IMR-90 (cell line): Measurements from ENCODE around the gene SECTM1. TPM values are rescaled to one million over a fixed set of nuclear protein-coding genes. Genes with fewer than 3 reads are reported as not detected.

Experiments
- ATAC-seq: fragments of 200-7000 bp; cut with Tn5 transposase; 2 replicates; pipeline ENCODE4 v1.9.1; 2020; ENCODE audit warnings: low read depth, mild to moderate bottlenecking, moderate library complexity
- BruUV-seq: library from RNA; stranded (reverse); fragments of 400-500 nt; replicated peaks from 2 replicates; lab custom pipeline; 2021; lab: Mats Ljungman, UMichigan
- CTCF ChIA-PET: fragments of 300-600 bp; formaldehyde crosslinking; extraction: SDS; loops from one replicate; lab custom pipeline; 2021; ENCODE audit warnings: antibody characterized with exemption; lab: Yijun Ruan, JAX
- POLR2A ChIA-PET: fragments of 300-600 bp; sonication (Branson Sonifier 250); formaldehyde crosslinking; loops from one replicate; lab custom pipeline; 2022; ENCODE audit warnings: antibody characterized with exemption; ENCODE audit not compliant: unreplicated experiment; lab: Charles Lee
- DNase-seq: peaks from one replicate; pipeline ENCODE4 v3.0.0; 2013
- H2AFZ ChIP-seq: replicated peaks from 2 replicates; pipeline ENCODE3; 2013; ENCODE audit warnings: low read length, mild to moderate bottlenecking; ENCODE audit not compliant: poor library complexity
- H2AK5ac ChIP-seq: 2 replicates; pipeline ENCODE4 v1.6.1; 2013; ENCODE audit warnings: low read depth, low read length, inconsistent platforms
- H2AK9ac ChIP-seq: replicated peaks from 2 replicates; pipeline ENCODE3; 2013; ENCODE audit warnings: mild to moderate bottlenecking, low read depth, low read length, moderate library complexity; ENCODE audit not compliant: poor library complexity
- H2BK120ac ChIP-seq: 2 replicates; pipeline ENCODE4 v1.6.1; 2013; ENCODE audit warnings: low read depth, low read length, inconsistent platforms
- H2BK15ac ChIP-seq: 3 replicates; pipeline ENCODE4 v1.6.1; 2013; ENCODE audit warnings: low read depth, low read length, inconsistent platforms
- H2BK20ac ChIP-seq: 2 replicates; pipeline ENCODE4 v1.6.1; 2013; ENCODE audit warnings: low read depth, mild to moderate bottlenecking, inconsistent platforms, low read length, moderate library complexity
- H2BK5ac ChIP-seq: 2 replicates; pipeline ENCODE4 v1.6.1; 2013; ENCODE audit warnings: mild to moderate bottlenecking, low read depth, low read length, inconsistent platforms; ENCODE audit not compliant: poor library complexity, severe bottlenecking
- H3K14ac ChIP-seq: replicated peaks from 2 replicates; pipeline ENCODE4 v1.6.1; 2013; ENCODE audit warnings: low read depth, low read length, inconsistent platforms
- H3K18ac ChIP-seq: 2 replicates; pipeline ENCODE4 v1.6.1; 2013; ENCODE audit warnings: low read depth, low read length, control low read depth
- H3K23ac ChIP-seq: 2 replicates; pipeline ENCODE4 v1.6.1; 2013; ENCODE audit warnings: low read depth, low read length, inconsistent platforms
- H3K27ac ChIP-seq: 2 replicates; pipeline ENCODE4 v1.5.1; 2013; ENCODE audit warnings: mild to moderate bottlenecking, control low read depth, low read length; ENCODE audit not compliant: insufficient read depth
- H3K27me3 ChIP-seq: 2 replicates; pipeline ENCODE4 v1.6.1; 2013; ENCODE audit warnings: low read length; ENCODE audit not compliant: control insufficient read depth, insufficient read depth
- H3K36me3 ChIP-seq: 2 replicates; pipeline ENCODE4 v1.6.1; 2013; ENCODE audit warnings: low read length, mixed read lengths; ENCODE audit not compliant: control insufficient read depth, insufficient read depth
- H3K4ac ChIP-seq: 2 replicates; pipeline ENCODE4 v1.6.1; 2013; ENCODE audit warnings: low read depth, low read length, inconsistent platforms
- H3K4me1 ChIP-seq: 2 replicates; pipeline ENCODE4 v1.6.1; 2013; ENCODE audit warnings: low read length, mixed read lengths; ENCODE audit not compliant: control insufficient read depth, insufficient read depth
- H3K4me2 ChIP-seq: 2 replicates; pipeline ENCODE4 v1.6.1; 2013; ENCODE audit warnings: low read depth, mild to moderate bottlenecking, control low read depth, low read length, moderate library complexity
- H3K4me3 ChIP-seq: 2 replicates; pipeline ENCODE4 v1.5.1; 2013; ENCODE audit warnings: low read depth, mild to moderate bottlenecking, control low read depth, low read length, moderate library complexity; ENCODE audit not compliant: insufficient read depth
- H3K56ac ChIP-seq: 2 replicates; pipeline ENCODE4 v1.6.1; 2013; ENCODE audit warnings: low read length, inconsistent platforms; ENCODE audit not compliant: insufficient read depth; ENCODE audit errors: extremely low read depth
- H3K79me1 ChIP-seq, 2 experiments: 2 replicates each; pipeline ENCODE4 v1.6.1; 2013; ENCODE audit warnings: low read length in 2 of 2, inconsistent platforms in 1 of 2, low read depth in 1 of 2
- H3K9ac ChIP-seq: 2 replicates; pipeline ENCODE4 v1.6.1; 2013; ENCODE audit warnings: low read depth, low read length, control low read depth
- H3K9me1 ChIP-seq: 2 replicates; pipeline ENCODE4 v1.6.1; 2013; ENCODE audit warnings: low read length, inconsistent platforms; ENCODE audit not compliant: insufficient read depth
- H3K9me3 ChIP-seq: 2 replicates; pipeline ENCODE4 v1.6.1; 2013; ENCODE audit warnings: low read length; ENCODE audit not compliant: control insufficient read depth, insufficient read depth
- H4K20me1 ChIP-seq: 2 replicates; pipeline ENCODE4 v1.6.1; 2013; ENCODE audit warnings: low read length, inconsistent platforms; ENCODE audit not compliant: insufficient read depth
- H4K5ac ChIP-seq: 2 replicates; pipeline ENCODE4 v1.6.1; 2013; ENCODE audit warnings: mild to moderate bottlenecking, low read depth, low read length, control low read depth
- H4K8ac ChIP-seq, 2 experiments: 2 replicates each; pipeline ENCODE4 v1.6.1; 2013; ENCODE audit warnings: low read depth in 2 of 2, low read length in 2 of 2, control low read depth in 1 of 2, inconsistent platforms in 1 of 2
- H4K91ac ChIP-seq: 2 replicates; pipeline ENCODE4 v1.6.1; 2013; ENCODE audit warnings: low read depth, low read length, inconsistent platforms; ENCODE audit not compliant: insufficient read depth
- BHLHE40 ChIP-seq: fragments of 150-350 bp; IDR thresholded peaks from 2 replicates; pipeline ENCODE4 v1.6.1; 2016; ENCODE audit warnings: mild to moderate bottlenecking, low read depth, low read length
- CEBPB ChIP-seq: IDR thresholded peaks from 2 replicates; pipeline ENCODE4 v1.6.1; 2012; ENCODE audit warnings: low read depth, low read length, improper control_type of control experiment
- FOS ChIP-seq: fragments of 150-350 bp; IDR thresholded peaks from 2 replicates; pipeline ENCODE4 v1.6.1; 2016; ENCODE audit warnings: low read depth, low read length
- MAFK ChIP-seq: IDR thresholded peaks from 2 replicates; pipeline ENCODE4 v1.6.1; 2012; ENCODE audit warnings: low read depth, low read length, improper control_type of control experiment
- MAZ ChIP-seq: IDR thresholded peaks from 2 replicates; pipeline ENCODE4 v1.6.1; 2012; ENCODE audit warnings: low read depth, mild to moderate bottlenecking, low read length, improper control_type of control experiment, moderate library complexity, borderline replicate concordance
- MXI1 ChIP-seq: IDR thresholded peaks from 2 replicates; pipeline ENCODE4 v1.6.1; 2012; ENCODE audit warnings: low read depth, mild to moderate bottlenecking, low read length, moderate library complexity, borderline replicate concordance
- NFE2L2 ChIP-seq: fragments of 150-350 bp; IDR thresholded peaks from 2 replicates; pipeline ENCODE4 v1.6.1; 2016; ENCODE audit warnings: low read depth, mild to moderate bottlenecking, low read length
- POLR2A ChIP-seq: IDR thresholded peaks from 2 replicates; pipeline ENCODE4 v1.6.1; 2012; ENCODE audit warnings: mild to moderate bottlenecking, low read depth, low read length
- RAD21 ChIP-seq: IDR thresholded peaks from 2 replicates; pipeline ENCODE4 v1.6.1; 2012; ENCODE audit warnings: low read length, improper control_type of control experiment
- RCOR1 ChIP-seq: IDR thresholded peaks from 2 replicates; pipeline ENCODE4 v1.6.1; 2012; ENCODE audit warnings: mild to moderate bottlenecking, low read length, improper control_type of control experiment; ENCODE audit not compliant: insufficient replicate concordance
- SMC3 ChIP-seq: fragments of 150-350 bp; IDR thresholded peaks from 2 replicates; pipeline ENCODE4 v1.6.1; 2016; ENCODE audit warnings: low read depth, mild to moderate bottlenecking, antibody characterized with exemption, low read length, moderate library complexity
- WGBS, 2 experiments: methylation state at CpG; one replicate each; pipeline versions ENCODE4 v1.1.5 to v1.1.7; 2013; ENCODE audit warnings: missing lambda C conversion rate in 2 of 2; ENCODE audit not compliant: insufficient read length in 1 of 2; ENCODE audit errors: extremely low coverage in 2 of 2; 5-methylcytosine and 5-hydroxymethylcytosine counted together
- dilution Hi-C: fragments of 300-500 bp; cut with HindIII; formaldehyde crosslinking; loops from one replicate; pipeline ENCODE4 v1.14.3; 2018; ENCODE audit warnings: low sequenced_read_pairs; ENCODE audit not compliant: unreplicated experiment
- in situ Hi-C: fragments of 300-500 bp; cut with MboI; formaldehyde crosslinking; loops from 3 replicates; pipeline ENCODE4 v1.14.3; 2019; ENCODE audit warnings: low sequenced_read_pairs, inconsistent platforms, mixed read lengths
- intact Hi-C: fragments of 100-400 bp; cut with micrococcal nuclease; formaldehyde crosslinking; loops from 2 replicates; pipeline ENCODE4 v1.10.0; 2022
- polyA plus RNA-seq, 3 experiments: library from polyadenylated mRNA; depleted of rRNA; stranded (reverse); fragments of >200 nt; gene quantifications; 2 replicates each; pipeline ENCODE4 v1.2.3, GENCODE V29; 2012; ENCODE audit warnings: low replicate concordance in 1 of 3
- total RNA-seq: library from RNA; depleted of rRNA; stranded (reverse); fragments of >200 nt; gene quantifications from 2 replicates; pipeline ENCODE4 v1.2.3, GENCODE V29; 2012
- TF ChIP-seq, protein P1 (sequence below): fragments of 150-350 bp; IDR thresholded peaks from 2 replicates; pipeline ENCODE4 v1.6.1; 2016; ENCODE audit warnings: low read depth, mild to moderate bottlenecking, low read length, moderate library complexity, borderline replicate concordance
- TF ChIP-seq, protein P2 (sequence below): fragments of 150-350 bp; IDR thresholded peaks from 2 replicates; pipeline ENCODE4 v1.6.1; 2017; ENCODE audit warnings: mild to moderate bottlenecking, antibody characterized with exemption, low read length, low read depth
- TF ChIP-seq, protein P3 (sequence below): conservative IDR thresholded peaks from 2 replicates; pipeline ENCODE4 v1.5.1; 2012; ENCODE audit warnings: mild to moderate bottlenecking, low read depth, low read length, improper control_type of control experiment

SECTM1 gene
- total and polyA plus RNA-seq, 2 of the 4 experiments (the other 2 are of a cell fraction): 2.3 to 4.4 TPM

DNA sequence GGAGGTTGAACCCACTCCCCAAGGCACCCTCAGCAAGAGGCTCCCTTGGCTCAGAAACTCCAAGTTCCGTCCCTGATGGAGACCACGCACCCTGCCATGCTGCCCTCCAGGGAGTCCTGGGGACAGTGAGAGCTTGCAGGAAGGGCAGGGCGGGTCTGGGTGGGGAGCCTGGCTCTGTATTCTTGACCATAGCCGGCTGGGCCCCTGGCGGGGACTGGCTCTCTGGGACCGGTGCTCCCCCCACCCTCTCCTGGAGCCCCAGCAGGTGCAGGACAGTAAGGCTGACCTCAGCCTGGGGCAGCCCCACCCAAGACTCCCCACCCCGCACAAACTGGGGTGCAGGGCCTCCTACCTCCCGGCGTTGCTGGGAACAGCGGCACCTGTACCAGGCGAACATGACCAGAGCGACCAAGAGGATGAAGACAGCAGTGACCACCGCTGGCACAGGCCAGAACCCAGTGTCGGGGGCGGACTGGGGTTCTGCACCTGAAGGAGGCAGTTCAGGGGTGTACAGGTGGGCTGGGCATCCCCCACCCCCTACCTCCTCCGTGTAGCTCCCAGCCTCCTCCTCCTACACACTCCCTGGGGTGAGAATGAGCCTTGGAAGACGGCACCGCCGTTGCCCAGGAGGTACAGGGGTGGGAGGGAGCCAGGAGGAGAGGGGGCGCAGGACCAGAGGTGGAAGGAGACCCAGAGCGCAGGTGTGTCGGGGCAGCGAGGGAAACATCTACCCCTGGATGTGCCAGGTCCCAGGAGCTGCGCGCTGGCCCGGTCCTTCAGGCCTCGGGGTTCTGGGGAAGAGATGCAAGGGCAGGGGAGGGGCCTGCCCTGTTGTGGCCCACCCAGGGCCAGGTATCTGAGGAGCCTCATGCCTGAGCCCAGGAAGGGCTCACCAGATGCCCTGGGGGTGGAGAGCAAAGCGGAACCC lies 10.8 kb downstream of the SECTM1 start:
- no peak overlapping the region for H2BK120ac ChIP-seq
- H3K4me3 ChIP-seq: no peak overlapping the region
- no peak overlapping the region for H3K9ac ChIP-seq
- H3K9me1 ChIP-seq: peaks cover 7% of the 10 kb centered on the region; the same call in 1 of the 2 replicates
- ChIA-PET POLR2A (no interaction called here), CTCF (no interaction called here)
- no peak overlapping the region for H2AFZ ChIP-seq
- H3K18ac ChIP-seq: no peak overlapping the region
- H3K9me3 ChIP-seq: no peaks in the 10 kb centered on the region
- H4K8ac ChIP-seq: no peak overlapping the region
- no peak overlapping the region for H3K4me2 ChIP-seq
- H2BK5ac ChIP-seq: no peak overlapping the region
- no peak overlapping the region for H2BK20ac ChIP-seq
- H2AK9ac ChIP-seq: no peak overlapping the region
- no peak overlapping the region for H3K56ac ChIP-seq
- H3K23ac ChIP-seq: no peak overlapping the region
- no peak overlapping the region for H3K14ac ChIP-seq
- ATAC-seq: no peak
- H3K27me3 ChIP-seq: peaks cover 8% of the 10 kb centered on the region
- DNase-seq: no peak
- H2BK15ac ChIP-seq: no peak overlapping the region
- H2AK5ac ChIP-seq: no peak overlapping the region
- dilution Hi-C loops (no loop called here), in situ Hi-C loops (no loop called here), intact Hi-C loops (loop anchor here (5.0 to 10.0 kb wide), 3 partner anchors 55 to 288 kb away; partner anchors contain the start of genes DCXR and RAC3)
- WGBS, 2 experiments: 90% methylated on average over 4 of the region's 28 CpGs; no CpG with 5 or more reads in 1 of the 2 experiments
- no peak overlapping the region for H3K27ac ChIP-seq
- no peak overlapping the region for H3K4ac ChIP-seq
- no peaks in the 10 kb centered on the region for H3K4me1 ChIP-seq
- H3K36me3 ChIP-seq: no peaks in the 10 kb centered on the region
- H4K5ac ChIP-seq: no peak overlapping the region
- H4K91ac ChIP-seq: no peak overlapping the region
- H4K20me1 ChIP-seq: no peaks in the 10 kb centered on the region; the same call in 1 of the 2 replicates
- H3K79me1 ChIP-seq: no peaks in the 10 kb centered on the region
- BruUV-seq: no TSS peak
- TF ChIP-seq POLR2A (no peak), BHLHE40 (no peak), FOS (no peak), MAZ (no peak), MAFK (no peak), SMC3 (no peak), CEBPB (no peak), RCOR1 (no peak), NFE2L2 (no peak), MXI1 (no peak), RAD21 (no peak)
- TF ChIP-seq, protein P1, sequence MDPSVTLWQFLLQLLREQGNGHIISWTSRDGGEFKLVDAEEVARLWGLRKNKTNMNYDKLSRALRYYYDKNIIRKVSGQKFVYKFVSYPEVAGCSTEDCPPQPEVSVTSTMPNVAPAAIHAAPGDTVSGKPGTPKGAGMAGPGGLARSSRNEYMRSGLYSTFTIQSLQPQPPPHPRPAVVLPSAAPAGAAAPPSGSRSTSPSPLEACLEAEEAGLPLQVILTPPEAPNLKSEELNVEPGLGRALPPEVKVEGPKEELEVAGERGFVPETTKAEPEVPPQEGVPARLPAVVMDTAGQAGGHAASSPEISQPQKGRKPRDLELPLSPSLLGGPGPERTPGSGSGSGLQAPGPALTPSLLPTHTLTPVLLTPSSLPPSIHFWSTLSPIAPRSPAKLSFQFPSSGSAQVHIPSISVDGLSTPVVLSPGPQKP: no peak
- TF ChIP-seq, protein P2, sequence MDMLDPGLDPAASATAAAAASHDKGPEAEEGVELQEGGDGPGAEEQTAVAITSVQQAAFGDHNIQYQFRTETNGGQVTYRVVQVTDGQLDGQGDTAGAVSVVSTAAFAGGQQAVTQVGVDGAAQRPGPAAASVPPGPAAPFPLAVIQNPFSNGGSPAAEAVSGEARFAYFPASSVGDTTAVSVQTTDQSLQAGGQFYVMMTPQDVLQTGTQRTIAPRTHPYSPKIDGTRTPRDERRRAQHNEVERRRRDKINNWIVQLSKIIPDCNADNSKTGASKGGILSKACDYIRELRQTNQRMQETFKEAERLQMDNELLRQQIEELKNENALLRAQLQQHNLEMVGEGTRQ: no peak
- TF ChIP-seq, protein P3, sequence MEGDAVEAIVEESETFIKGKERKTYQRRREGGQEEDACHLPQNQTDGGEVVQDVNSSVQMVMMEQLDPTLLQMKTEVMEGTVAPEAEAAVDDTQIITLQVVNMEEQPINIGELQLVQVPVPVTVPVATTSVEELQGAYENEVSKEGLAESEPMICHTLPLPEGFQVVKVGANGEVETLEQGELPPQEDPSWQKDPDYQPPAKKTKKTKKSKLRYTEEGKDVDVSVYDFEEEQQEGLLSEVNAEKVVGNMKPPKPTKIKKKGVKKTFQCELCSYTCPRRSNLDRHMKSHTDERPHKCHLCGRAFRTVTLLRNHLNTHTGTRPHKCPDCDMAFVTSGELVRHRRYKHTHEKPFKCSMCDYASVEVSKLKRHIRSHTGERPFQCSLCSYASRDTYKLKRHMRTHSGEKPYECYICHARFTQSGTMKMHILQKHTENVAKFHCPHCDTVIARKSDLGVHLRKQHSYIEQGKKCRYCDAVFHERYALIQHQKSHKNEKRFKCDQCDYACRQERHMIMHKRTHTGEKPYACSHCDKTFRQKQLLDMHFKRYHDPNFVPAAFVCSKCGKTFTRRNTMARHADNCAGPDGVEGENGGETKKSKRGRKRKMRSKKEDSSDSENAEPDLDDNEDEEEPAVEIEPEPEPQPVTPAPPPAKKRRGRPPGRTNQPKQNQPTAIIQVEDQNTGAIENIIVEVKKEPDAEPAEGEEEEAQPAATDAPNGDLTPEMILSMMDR: no peak
